ENCODE results near the gene FIBCD1. TPM values are rescaled to one million over a fixed set of nuclear protein-coding genes. Genes with fewer than 3 reads are reported as not detected.

The FIBCD1 gene
- polyA plus RNA-seq, 1 donor (not counting 4 experiments of a cell fraction or from before 2014, with no cell fraction given): 0.79 TPM

DNA sequence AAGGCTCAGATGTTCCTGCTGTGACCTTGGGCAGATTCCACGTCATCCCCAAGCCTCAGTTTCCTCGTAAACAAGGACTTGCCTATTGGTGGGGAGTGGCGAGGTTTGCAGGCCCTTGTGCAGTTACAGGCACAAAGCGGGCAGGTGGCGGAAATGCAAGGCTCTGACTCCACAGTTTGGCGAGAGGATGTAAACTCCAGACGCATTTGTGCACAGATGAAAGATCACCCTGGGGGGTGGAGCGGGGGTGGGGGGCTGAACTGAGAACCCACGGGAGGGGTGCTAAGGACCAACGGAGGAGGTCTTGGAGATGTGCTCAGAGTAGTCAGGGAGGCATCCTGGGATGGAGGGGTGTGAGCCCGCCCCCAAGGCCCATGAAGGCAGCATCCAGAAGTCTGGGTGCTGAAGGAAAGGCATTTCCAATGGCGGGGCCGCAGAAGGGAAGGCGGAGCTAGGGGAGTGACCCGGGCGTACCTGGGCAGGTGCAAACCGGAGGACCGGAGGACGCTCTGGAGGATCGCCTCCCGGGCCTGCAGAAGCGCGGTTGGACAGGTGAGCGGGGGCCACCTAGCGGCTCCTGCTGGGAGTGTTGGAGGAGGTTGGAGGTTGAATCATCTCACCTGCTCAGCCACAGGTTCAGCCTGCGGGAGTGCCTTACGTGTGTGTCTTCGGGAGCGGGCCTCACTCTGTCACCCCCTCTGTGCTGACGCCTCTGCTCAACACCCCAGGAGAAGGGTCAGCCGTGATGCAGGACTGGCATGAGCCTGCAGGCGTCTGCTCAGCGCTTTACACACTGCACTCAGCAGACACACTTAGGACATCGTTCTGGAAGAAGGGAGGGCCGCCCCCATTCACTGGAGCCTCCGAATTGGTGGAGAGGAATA, 1.9 kb upstream of the FIBCD1 start:
- dilution Hi-C loops (cut with MboI; ENCODE audit: extremely low pct_ligation_motif_present, low sequenced_read_pairs): no loop called here
- Histone ChIP-seq H3K4me2 (ENCODE audit: control insufficient read depth, extremely low read depth, insufficient read depth, low read depth, low read length) (peak overlapping the region; percentile 31), H3K9me1 (ENCODE audit: control insufficient read depth, extremely low read depth, insufficient read depth, low read length) (no peaks in the 10 kb centered on the region), H2AFZ (ENCODE audit: control insufficient read depth, low read length) (no peak overlapping the region), H3K9me3 (ENCODE audit: control insufficient read depth, low read depth, low read length) (no peaks in the 10 kb centered on the region), H3K9ac (ENCODE audit: control insufficient read depth, extremely low read depth, insufficient read depth, low read length) (peak overlapping the region; percentile 5), H4K20me1 (ENCODE audit: control insufficient read depth, extremely low read depth, insufficient read depth, low read length) (peaks cover 4% of the 10 kb centered on the region), H3K27ac (ENCODE audit: control insufficient read depth, insufficient read depth, low read length) (no peak overlapping the region), H3K79me2 (ENCODE audit: control insufficient read depth, insufficient read depth, low read length) (no peaks in the 10 kb centered on the region), H3K4me3 (ENCODE audit: control insufficient read depth in 2 of 3, extremely low read depth in 1 of 3, insufficient read depth in 2 of 3, low read depth in 1 of 3, low read length in 3 of 3) (no peak overlapping the region), H3K36me3 (ENCODE audit: control insufficient read depth in 2 of 2, extremely low read depth in 1 of 2, insufficient read depth in 2 of 2, low read length in 2 of 2) (no peaks in the 10 kb centered on the region), H3K27me3 (ENCODE audit: control insufficient read depth, extremely low read depth, insufficient read depth, low read length) (peaks cover 54% of the 10 kb centered on the region), H3K4me1 (ENCODE audit: control insufficient read depth, extremely low read depth, insufficient read depth, low read length) (peaks cover 12% of the 10 kb centered on the region)
- FAIRE-seq (no peak), DNase-seq (ENCODE audit: low read depth, low spot score) (peak; percentile 63)
- TF ChIP-seq CTCF (optimal IDR thresholded peaks at IDR 0.05 in 1 of 3, IDR thresholded peaks at IDR 0.05 in 1 of 3, conservative IDR thresholded peaks at IDR 0.05 in 1 of 3; ENCODE audit: extremely low read depth in 1 of 3, insufficient read depth in 2 of 3, low read length in 3 of 3): peak in 2 of 3 experiments; percentile 89 to 96
- no peak for TF ChIP-seq EZH2 (IDR thresholded peaks at IDR 0.05; ENCODE audit: low read length)

DNA sequence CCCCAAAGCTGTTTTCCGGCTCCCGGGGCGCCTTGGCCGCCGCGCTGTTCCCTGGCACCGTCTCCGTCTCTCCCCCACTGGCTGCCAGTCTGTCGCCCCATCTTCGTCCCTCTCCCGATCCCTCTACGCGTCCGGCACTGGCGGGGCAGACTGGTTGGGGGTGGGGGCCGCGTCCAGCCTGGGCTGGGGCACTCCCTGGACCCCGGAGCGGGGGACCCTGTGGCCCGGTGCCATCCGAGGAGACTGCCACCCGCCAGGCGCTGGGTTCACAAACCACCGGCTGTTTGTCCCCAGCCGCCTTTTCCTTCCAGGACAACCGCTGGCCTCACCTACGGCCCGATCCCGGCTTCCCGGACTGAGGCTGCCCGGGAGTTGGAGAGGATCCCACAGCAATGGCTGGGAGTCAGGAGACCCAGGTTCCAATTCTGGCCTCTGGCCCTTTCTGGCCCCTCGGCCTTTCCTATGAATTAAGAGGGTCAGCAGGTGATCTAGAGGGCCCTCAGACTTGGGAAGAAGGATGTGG, 1.0 kb upstream of the FIBCD1 start:
- Histone ChIP-seq H3K36me3 (ENCODE audit: control insufficient read depth in 2 of 2, extremely low read depth in 1 of 2, insufficient read depth in 2 of 2, low read length in 2 of 2) (no peaks in the 10 kb centered on the region), H3K79me2 (ENCODE audit: control insufficient read depth, insufficient read depth, low read length) (no peaks in the 10 kb centered on the region), H2AFZ (ENCODE audit: control insufficient read depth, low read length) (no peak overlapping the region), H3K9ac (ENCODE audit: control insufficient read depth, extremely low read depth, insufficient read depth, low read length) (no peak overlapping the region), H3K4me3 (ENCODE audit: control insufficient read depth in 2 of 3, extremely low read depth in 1 of 3, insufficient read depth in 2 of 3, low read depth in 1 of 3, low read length in 3 of 3) (no peak overlapping the region), H4K20me1 (ENCODE audit: control insufficient read depth, extremely low read depth, insufficient read depth, low read length) (peaks cover 4% of the 10 kb centered on the region), H3K9me3 (ENCODE audit: control insufficient read depth, low read depth, low read length) (no peaks in the 10 kb centered on the region), H3K4me2 (ENCODE audit: control insufficient read depth, extremely low read depth, insufficient read depth, low read depth, low read length) (no peak overlapping the region), H3K4me1 (ENCODE audit: control insufficient read depth, extremely low read depth, insufficient read depth, low read length) (peaks cover 20% of the 10 kb centered on the region), H3K9me1 (ENCODE audit: control insufficient read depth, extremely low read depth, insufficient read depth, low read length) (no peaks in the 10 kb centered on the region), H3K27me3 (ENCODE audit: control insufficient read depth, extremely low read depth, insufficient read depth, low read length) (peaks cover 52% of the 10 kb centered on the region), H3K27ac (ENCODE audit: control insufficient read depth, insufficient read depth, low read length) (no peak overlapping the region)
- FAIRE-seq: no peak
- TF ChIP-seq CTCF (optimal IDR thresholded peaks at IDR 0.05 in 1 of 3, IDR thresholded peaks at IDR 0.05 in 1 of 3, conservative IDR thresholded peaks at IDR 0.05 in 1 of 3; ENCODE audit: extremely low read depth in 1 of 3, insufficient read depth in 2 of 3, low read length in 3 of 3): no peak
- no peak for DNase-seq (ENCODE audit: low read depth, low spot score)
- dilution Hi-C loops (cut with MboI; ENCODE audit: extremely low pct_ligation_motif_present, low sequenced_read_pairs): no loop called here

All from keratinocyte (primary cell).